ENCODE results near the gene ATG3.
"Not testable (repeated sequence)": the region's sequence is repeated elsewhere in the genome, so short reads cannot be mapped to it uniquely, and the experiment has no call there.

Gene ATG3

GRCh38 chr3:112497897-112498548 is 63.7 kb downstream of the ATG3 start:
- FAIRE-seq, result no peak

- FAIRE-seq, result no peak
Observed at GRCh38 chr3:112496366-112497067, 65.2 kb downstream of the ATG3 start.

GRCh38 chr3:112494448-112494767 is 67.4 kb downstream of the ATG3 start:
- FAIRE-seq, result not testable (repeated sequence)

GRCh38 chr3:112492124-112492523 is 69.6 kb downstream of the ATG3 start:
- no peak for FAIRE-seq

- FAIRE-seq, result no peak
Observed at GRCh38 chr3:112491373-112491772, 70.4 kb downstream of the ATG3 start.

- no peak for FAIRE-seq
Observed at GRCh38 chr3:112489674-112490479, 71.9 kb downstream of the ATG3 start.

- FAIRE-seq, result no peak
Observed at GRCh38 chr3:112486811-112487505, 74.8 kb downstream of the ATG3 start.

GRCh38 chr3:112484352-112484751 is 77.4 kb downstream of the ATG3 start:
- FAIRE-seq, result no peak

- no peak for FAIRE-seq
Observed at GRCh38 chr3:112482675-112483074, 79.1 kb downstream of the ATG3 start.
